ENCODE measurements around the gene ADAM12. TPM values are rescaled to one million over a fixed set of nuclear protein-coding genes. Genes with fewer than 3 reads are reported as not detected.

ADAM12 gene
- total RNA-seq, 1 donor from 2014 or later = 0.98 TPM

DNA sequence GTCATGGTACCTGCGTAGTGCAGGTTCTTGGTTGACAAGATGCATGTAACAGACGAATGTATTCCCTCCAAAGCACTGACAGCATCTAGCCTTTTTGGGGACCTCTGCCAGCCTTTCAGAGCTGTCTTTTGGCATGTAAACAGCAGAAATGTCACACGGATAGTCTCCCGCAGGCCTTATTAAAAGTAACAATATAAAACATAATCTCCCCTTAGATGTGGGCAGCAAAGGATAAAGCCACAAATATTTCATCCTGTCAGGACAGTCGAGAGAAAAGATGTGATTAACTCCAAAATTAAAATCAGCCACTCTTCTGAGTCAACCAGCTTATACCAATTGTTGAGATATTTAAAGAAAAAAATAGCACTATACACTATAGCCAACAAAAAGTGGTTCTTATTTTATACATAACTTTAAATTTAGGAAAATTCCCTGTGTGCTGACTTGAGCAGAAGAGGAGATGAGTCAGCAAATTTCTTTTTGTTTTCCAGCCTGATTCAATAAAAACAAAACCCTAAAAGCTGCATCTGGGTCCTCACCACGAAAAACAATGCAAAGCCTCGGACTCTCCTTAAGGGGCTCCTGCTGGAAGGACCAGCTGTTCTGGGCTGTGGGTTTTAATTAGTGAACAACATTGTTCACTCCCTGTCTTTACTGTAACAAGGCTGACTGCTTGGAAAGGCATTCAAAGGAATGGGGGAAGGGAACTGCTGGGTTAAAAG is 240.2 kb downstream of the ADAM12 start:
- H3K4me1 ChIP-seq = no peaks in the 10 kb centered on the region
- peak overlapping the region; percentile 17 for H3K27ac ChIP-seq
- no peaks in the 10 kb centered on the region for H3K27me3 ChIP-seq
- no peak overlapping the region for H3K4me3 ChIP-seq
- no peaks in the 10 kb centered on the region for H3K36me3 ChIP-seq
- DNase-seq (no peak), ATAC-seq (no peak)
- intact Hi-C loops (cut with DNase I) = no loop called here
- no peaks in the 10 kb centered on the region for H3K9me3 ChIP-seq
- no peak for TF ChIP-seq CTCF (IDR thresholded peaks at IDR 0.05)

GRCh38 chr10:126146771-126147170 is 241.5 kb downstream of the ADAM12 start:
- no peaks in the 10 kb centered on the region for H3K9me3 ChIP-seq
- H3K4me3 ChIP-seq = no peak overlapping the region
- no peak for TF ChIP-seq CTCF (IDR thresholded peaks at IDR 0.05)
- no peaks in the 10 kb centered on the region for H3K4me1 ChIP-seq
- DNase-seq (no peak), ATAC-seq (no peak)
- H3K27me3 ChIP-seq = no peaks in the 10 kb centered on the region
- intact Hi-C loops (cut with DNase I) = no loop called here
- H3K27ac ChIP-seq = peak overlapping the region; percentile 17
- no peaks in the 10 kb centered on the region for H3K36me3 ChIP-seq

DNA sequence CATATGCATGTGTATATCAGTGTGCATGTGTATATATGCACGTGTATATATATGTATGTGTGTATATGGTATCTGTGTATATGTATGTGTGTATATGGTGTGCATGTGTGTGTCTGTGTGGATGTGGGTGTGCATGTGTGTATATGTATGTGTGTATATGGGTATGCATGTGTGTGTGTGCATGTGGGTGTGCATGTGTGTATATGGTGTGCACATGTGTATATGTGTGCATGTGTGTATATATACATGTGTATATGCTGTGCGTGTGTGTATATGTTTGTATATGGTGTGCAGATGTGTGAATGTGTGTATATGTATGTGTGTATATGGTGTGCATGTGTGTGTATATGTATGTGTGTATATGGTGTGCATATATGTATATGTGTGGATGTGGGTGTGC is 245.2 kb downstream of the ADAM12 start:
- no peaks in the 10 kb centered on the region for H3K4me1 ChIP-seq
- DNase-seq = no peak
- no peak for ATAC-seq
- H3K27me3 ChIP-seq = no peaks in the 10 kb centered on the region
- no peak overlapping the region for H3K27ac ChIP-seq
- intact Hi-C loops (cut with DNase I) = no loop called here
- H3K9me3 ChIP-seq = no peaks in the 10 kb centered on the region
- H3K36me3 ChIP-seq = no peaks in the 10 kb centered on the region
- no peak for TF ChIP-seq CTCF (IDR thresholded peaks at IDR 0.05)
- no peak overlapping the region for H3K4me3 ChIP-seq

GRCh38 chr10:126140746-126141273 is 247.5 kb downstream of the ADAM12 start:
- Histone ChIP-seq H3K4me1 (no peaks in the 10 kb centered on the region), H3K27ac (no peak overlapping the region), H3K4me3 (no peak overlapping the region), H3K9me3 (no peaks in the 10 kb centered on the region), H3K27me3 (no peaks in the 10 kb centered on the region), H3K36me3 (no peaks in the 10 kb centered on the region)
- ATAC-seq (peak; percentile 50), DNase-seq (no peak)
- no peak for TF ChIP-seq CTCF (IDR thresholded peaks at IDR 0.05)
- intact Hi-C loops (cut with DNase I) = no loop called here

- H3K27ac ChIP-seq = no peak overlapping the region
- H3K36me3 ChIP-seq = no peaks in the 10 kb centered on the region
- H3K9me3 ChIP-seq = no peaks in the 10 kb centered on the region
- intact Hi-C loops (cut with DNase I) = no loop called here
- peaks cover 13% of the 10 kb centered on the region for H3K4me1 ChIP-seq
- TF ChIP-seq CTCF (IDR thresholded peaks at IDR 0.05) = no peak
- H3K27me3 ChIP-seq = no peaks in the 10 kb centered on the region
- ATAC-seq = no peak
- DNase-seq = no peak
- no peak overlapping the region for H3K4me3 ChIP-seq
Measured at GRCh38 chr10:126137562-126138221, 250.6 kb downstream of the ADAM12 start.

Data from upper lobe of right lung (tissue), 1 donor.